NT2/D1 (cell line): ENCODE measurements around the gene PATL1.

ENCODE experiments used
- DNase-seq: peaks from one replicate; pipeline ENCODE4 v3.0.0-alpha.2; 2011; ENCODE audit warnings: low read depth, low spot score
- H3K27me3 ChIP-seq: 2 replicates; pipeline ENCODE4 v1.6.0; 2011; ENCODE audit warnings: mild to moderate bottlenecking; ENCODE audit not compliant: insufficient read length, insufficient read depth
- H3K36me3 ChIP-seq: 2 replicates; pipeline ENCODE4 v1.6.1; 2011; ENCODE audit warnings: mild to moderate bottlenecking, low read length, mixed read lengths; ENCODE audit not compliant: insufficient read depth, insufficient read length
- H3K4me1 ChIP-seq: 2 replicates; pipeline ENCODE4 v1.5.1; 2011; ENCODE audit not compliant: insufficient read depth, insufficient read length
- H3K4me3 ChIP-seq: 2 replicates; pipeline ENCODE4 v1.5.1; 2011; ENCODE audit warnings: low read depth; ENCODE audit not compliant: insufficient read length
- H3K9ac ChIP-seq: 2 replicates; pipeline ENCODE4 v1.6.0; 2011; ENCODE audit warnings: low read depth; ENCODE audit not compliant: insufficient read length
- H3K9me3 ChIP-seq: 2 replicates; pipeline ENCODE4 v1.5.1; 2011; ENCODE audit warnings: mild to moderate bottlenecking, low read length; ENCODE audit not compliant: insufficient read depth
- SUZ12 ChIP-seq: IDR thresholded peaks from 2 replicates; pipeline ENCODE4 v1.6.1; 2011; ENCODE audit not compliant: insufficient read length, insufficient read depth; ENCODE audit errors: extremely low read depth
- YY1 ChIP-seq: IDR thresholded peaks from 2 replicates; pipeline ENCODE4 v1.6.1; 2011; ENCODE audit not compliant: insufficient read length, insufficient read depth
- ZNF274 ChIP-seq: IDR thresholded peaks from 2 replicates; pipeline ENCODE4 v1.6.1; 2011; ENCODE audit warnings: mild to moderate bottlenecking, low read depth, low read length

The PATL1 gene

DNA sequence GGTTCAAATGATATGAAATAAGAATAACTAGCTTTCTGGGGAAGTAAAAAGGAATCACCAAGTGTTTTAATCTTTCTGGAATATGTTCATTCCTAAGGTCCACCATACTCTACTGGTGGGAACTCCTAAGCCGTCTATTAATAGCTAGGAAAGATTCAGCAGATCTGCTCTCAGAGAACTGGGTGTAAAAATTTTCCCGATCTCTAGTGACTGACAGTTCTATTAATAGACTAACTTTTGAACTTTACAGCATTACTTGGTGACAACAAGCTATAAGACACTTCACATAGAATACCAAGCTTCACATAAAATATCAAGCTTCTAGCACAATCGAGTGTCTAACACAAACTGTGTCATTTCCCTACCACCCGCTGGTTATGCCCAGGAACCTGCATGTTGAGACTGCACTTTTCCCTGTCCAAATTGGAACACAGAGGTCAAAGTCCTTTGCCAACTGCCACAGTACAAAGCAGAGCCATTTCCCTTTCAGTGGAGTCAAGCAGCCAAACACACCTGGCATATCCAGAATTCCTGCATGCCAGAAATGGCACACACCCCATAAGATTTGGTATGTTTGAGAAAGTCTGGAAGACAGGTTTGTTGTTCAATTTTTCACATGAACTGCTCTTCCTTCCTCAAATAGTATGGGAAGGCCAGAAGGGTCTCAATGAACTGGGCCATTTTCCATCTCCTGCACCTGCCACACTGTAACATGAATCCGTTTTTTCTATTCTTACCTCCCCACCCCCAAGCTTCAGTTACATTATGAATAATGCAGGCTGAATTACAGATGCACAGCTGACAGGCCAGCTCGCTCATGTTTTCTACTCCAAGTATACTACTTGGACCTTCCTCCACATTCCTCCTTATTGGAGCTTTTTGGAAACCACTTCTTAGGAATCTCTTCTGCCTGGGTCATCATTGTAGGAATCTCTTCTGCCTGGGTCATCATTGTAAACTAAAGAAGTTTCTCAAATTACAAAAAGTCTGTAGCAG lies 57.0 kb downstream of the PATL1 start:
- no peaks in the 10 kb centered on the region for H3K27me3 ChIP-seq
- H3K9me3 ChIP-seq, result no peaks in the 10 kb centered on the region
- no peak for DNase-seq
- H3K36me3 ChIP-seq, result peaks cover 51% of the 10 kb centered on the region
- H3K4me3 ChIP-seq, result no peak overlapping the region
- no peak overlapping the region for H3K9ac ChIP-seq
- TF ChIP-seq SUZ12, result no peak
- no peaks in the 10 kb centered on the region for H3K4me1 ChIP-seq

DNA sequence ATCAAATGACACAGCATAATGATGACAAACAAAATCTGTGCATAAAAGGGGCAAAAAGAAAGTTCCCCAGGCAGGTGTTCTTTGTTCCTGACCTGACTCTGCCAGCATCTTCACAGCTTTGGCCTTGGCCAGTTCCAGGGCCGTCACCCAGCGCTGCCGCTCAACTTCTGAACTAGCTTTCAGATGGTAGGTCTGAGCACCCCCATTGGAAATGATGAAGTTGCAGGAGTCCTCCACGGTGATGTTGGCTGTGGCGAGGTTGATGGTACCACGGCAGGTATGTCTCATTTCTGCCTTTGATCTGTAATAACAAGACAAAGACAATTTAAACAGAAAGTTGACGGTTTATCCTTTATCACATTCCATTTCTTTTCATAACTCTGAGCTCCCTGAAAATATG lies 58.5 kb downstream of the PATL1 start:
- Histone ChIP-seq H3K36me3 (peaks cover 67% of the 10 kb centered on the region), H3K4me3 (no peak overlapping the region), H3K27me3 (no peaks in the 10 kb centered on the region), H3K4me1 (no peaks in the 10 kb centered on the region), H3K9ac (no peak overlapping the region), H3K9me3 (no peaks in the 10 kb centered on the region)
- no peak for TF ChIP-seq YY1
- TF ChIP-seq ZNF274, result no peak
- no peak for TF ChIP-seq SUZ12
- no peak for DNase-seq

DNA sequence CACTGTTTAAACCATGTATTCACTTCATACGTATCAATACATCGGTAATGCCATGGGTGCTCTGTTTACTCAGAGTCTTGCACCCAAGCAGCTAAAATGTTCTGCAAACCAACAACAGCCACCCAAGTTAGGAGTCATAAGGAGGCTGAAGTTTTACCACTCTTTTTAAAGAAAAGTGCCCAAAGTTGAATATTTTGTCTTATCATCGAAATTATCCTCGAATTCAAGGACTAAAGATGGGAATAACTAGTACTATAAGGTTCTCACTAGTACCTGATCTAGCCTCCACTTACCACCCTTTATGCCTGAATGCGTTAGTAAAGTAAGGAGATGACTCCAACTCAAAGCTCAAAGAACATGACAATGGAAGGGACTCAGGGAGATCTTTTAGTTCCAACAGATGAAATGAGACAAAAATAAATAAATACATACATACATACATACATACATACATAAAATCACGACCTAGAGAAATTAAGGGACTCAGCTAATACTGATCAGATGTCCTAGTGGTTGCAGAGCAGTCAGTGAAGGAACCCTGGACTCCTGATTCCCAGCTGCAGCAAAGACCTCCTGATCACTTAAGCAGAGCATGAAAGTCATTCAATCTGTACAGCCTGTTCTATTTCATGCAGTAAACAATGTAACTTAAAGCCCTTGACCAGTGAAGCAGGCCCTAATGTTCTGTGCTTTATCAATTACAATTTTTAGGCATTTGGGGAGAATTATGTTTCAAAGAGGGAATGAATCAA lies 61.0 kb downstream of the PATL1 start:
- no peak for DNase-seq
- no peak overlapping the region for H3K9ac ChIP-seq
- TF ChIP-seq ZNF274, result no peak
- no peaks in the 10 kb centered on the region for H3K27me3 ChIP-seq
- H3K4me1 ChIP-seq, result no peaks in the 10 kb centered on the region
- no peaks in the 10 kb centered on the region for H3K9me3 ChIP-seq
- peaks cover 82% of the 10 kb centered on the region for H3K36me3 ChIP-seq
- no peak overlapping the region for H3K4me3 ChIP-seq

DNA sequence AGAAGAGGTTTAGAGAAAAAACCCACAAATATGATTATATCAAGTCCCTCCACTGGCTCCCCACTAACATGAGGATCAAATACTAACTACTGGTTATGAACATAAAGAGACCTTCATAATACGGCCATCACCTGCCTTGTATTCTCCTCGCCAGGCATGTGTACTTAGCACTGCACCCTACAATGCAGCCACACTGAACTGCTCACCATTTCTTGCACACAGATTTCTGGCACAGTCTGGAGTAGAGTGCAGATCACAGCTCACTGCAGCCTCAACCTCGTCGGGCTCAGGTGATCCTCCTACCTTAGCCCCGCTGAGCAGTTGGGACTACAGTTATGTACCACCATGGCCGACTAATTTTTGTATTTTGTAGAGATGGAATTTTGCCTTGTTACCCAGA lies 66.4 kb downstream of the PATL1 start:
- Histone ChIP-seq H3K36me3 (peaks cover 90% of the 10 kb centered on the region), H3K27me3 (no peaks in the 10 kb centered on the region), H3K9me3 (no peaks in the 10 kb centered on the region), H3K4me3 (no peak overlapping the region), H3K4me1 (no peaks in the 10 kb centered on the region), H3K9ac (no peak overlapping the region)
- no peak for DNase-seq
- TF ChIP-seq SUZ12 (no peak), ZNF274 (no peak), YY1 (no peak)

DNA sequence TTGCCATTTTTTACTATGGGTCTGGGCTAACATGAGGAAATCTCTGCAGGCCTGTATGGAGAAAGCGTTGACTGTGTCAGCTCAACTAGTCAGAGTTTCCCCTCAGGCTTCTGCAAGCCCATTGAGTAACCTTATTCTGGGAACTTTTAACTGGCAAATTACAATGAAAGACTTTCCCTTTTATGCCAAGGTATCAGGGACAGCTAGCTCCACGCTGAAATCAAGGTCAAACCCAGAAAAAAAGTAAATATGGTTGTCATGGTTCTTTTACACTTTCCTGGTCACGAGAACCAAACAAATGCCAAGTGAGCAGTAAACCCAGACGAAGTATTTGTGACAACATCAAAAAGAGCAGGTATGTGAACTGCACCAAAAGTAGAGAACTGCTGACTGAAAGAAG lies 67.0 kb downstream of the PATL1 start:
- Histone ChIP-seq H3K27me3 (no peaks in the 10 kb centered on the region), H3K4me3 (no peak overlapping the region), H3K4me1 (no peaks in the 10 kb centered on the region), H3K9me3 (no peaks in the 10 kb centered on the region), H3K36me3 (peaks cover 85% of the 10 kb centered on the region), H3K9ac (no peak overlapping the region)
- DNase-seq, result no peak
- TF ChIP-seq ZNF274 (no peak), SUZ12 (no peak), YY1 (no peak)

DNA sequence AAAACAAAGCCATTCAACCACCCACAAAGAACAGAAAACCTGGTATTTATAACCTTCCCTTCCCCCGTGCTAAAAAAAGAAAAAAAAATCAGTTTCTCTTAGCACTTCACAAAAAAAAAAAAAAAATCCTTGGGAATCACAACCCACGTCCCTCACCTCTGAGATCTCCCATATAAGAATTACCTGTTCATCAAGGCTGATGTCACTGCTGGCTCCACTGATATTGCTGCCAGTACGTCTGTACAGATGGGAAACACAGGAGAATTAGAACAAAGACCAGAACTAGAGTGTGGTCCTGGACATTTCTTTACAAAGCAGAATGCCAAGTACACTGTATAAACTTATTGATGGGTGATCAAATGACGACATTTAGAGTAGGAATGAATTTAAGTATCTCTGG lies 68.2 kb downstream of the PATL1 start:
- H3K9me3 ChIP-seq, result no peaks in the 10 kb centered on the region
- no peak for TF ChIP-seq ZNF274
- no peak for TF ChIP-seq SUZ12
- no peak for TF ChIP-seq YY1
- H3K27me3 ChIP-seq, result no peaks in the 10 kb centered on the region
- no peak overlapping the region for H3K9ac ChIP-seq
- H3K4me1 ChIP-seq, result no peaks in the 10 kb centered on the region
- H3K4me3 ChIP-seq, result no peak overlapping the region
- peaks cover 83% of the 10 kb centered on the region for H3K36me3 ChIP-seq
- DNase-seq, result no peak

DNA sequence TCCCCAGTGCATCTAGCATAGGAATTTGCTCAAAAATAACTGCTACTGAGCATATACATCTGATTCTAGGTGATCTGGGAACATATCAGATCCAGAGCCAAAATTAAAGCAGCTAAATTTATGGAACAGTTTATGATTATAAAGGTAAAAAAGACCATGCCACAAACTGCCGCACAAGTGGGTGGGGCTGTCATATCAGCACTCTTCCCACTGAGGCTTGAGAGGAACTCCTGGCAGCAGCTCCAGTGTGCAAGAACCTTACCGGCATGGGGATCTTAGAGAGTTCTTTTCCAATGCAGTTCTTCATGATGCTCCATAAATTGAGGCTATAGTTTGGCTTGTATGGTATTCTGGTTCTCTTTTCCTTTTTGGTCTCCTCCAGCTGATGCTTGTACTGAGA lies 68.6 kb downstream of the PATL1 start:
- H3K4me1 ChIP-seq, result no peaks in the 10 kb centered on the region
- no peak overlapping the region for H3K4me3 ChIP-seq
- TF ChIP-seq SUZ12, result no peak
- no peak for TF ChIP-seq ZNF274
- no peak overlapping the region for H3K9ac ChIP-seq
- no peaks in the 10 kb centered on the region for H3K27me3 ChIP-seq
- peaks cover 82% of the 10 kb centered on the region for H3K36me3 ChIP-seq
- no peak for DNase-seq
- no peaks in the 10 kb centered on the region for H3K9me3 ChIP-seq
